Esophagus (tissue), 2 donors: ENCODE measurements around the gene ZNF747. TPM values are rescaled to one million over a fixed set of nuclear protein-coding genes. Genes with fewer than 3 reads are reported as not detected.
"Not testable (repeated sequence)": the region's sequence is repeated elsewhere in the genome, so short reads cannot be mapped to it uniquely, and the experiment has no call there.

Experiments
- H3K27ac ChIP-seq, 2 donors: one replicate each; pipeline ENCODE4 v1.5.1; 2013; ENCODE audit warnings: low read depth in 2 of 2, mild to moderate bottlenecking in 2 of 2, inconsistent platforms in 1 of 2, low read length in 1 of 2, moderate library complexity in 1 of 2
- H3K27me3 ChIP-seq, 2 donors: one replicate each; pipeline ENCODE4 v1.6.1; 2013; ENCODE audit warnings: low read length in 2 of 2, control low read depth in 1 of 2, mild to moderate bottlenecking in 1 of 2; ENCODE audit not compliant: insufficient read depth in 2 of 2, control insufficient read depth in 1 of 2
- H3K36me3 ChIP-seq, 2 donors: one replicate each; pipeline ENCODE4 v1.6.1; 2013; ENCODE audit warnings: low read length in 1 of 2; ENCODE audit not compliant: control insufficient read depth in 2 of 2, insufficient read depth in 2 of 2
- H3K4me1 ChIP-seq, 2 donors: one replicate each; pipeline ENCODE4 v1.6.1; 2013; ENCODE audit warnings: low read length in 1 of 2; ENCODE audit not compliant: control insufficient read depth in 2 of 2, insufficient read depth in 2 of 2
- H3K4me3 ChIP-seq, 2 donors: one replicate each; pipeline ENCODE4 v1.5.1; 2013; ENCODE audit warnings: low read length in 2 of 2, mild to moderate bottlenecking in 2 of 2, low read depth in 1 of 2, moderate library complexity in 1 of 2
- H3K9me3 ChIP-seq, 2 donors: one replicate each; pipeline ENCODE4 v1.6.1; 2013; ENCODE audit warnings: mild to moderate bottlenecking in 2 of 2, low read depth in 1 of 2, low read length in 1 of 2, moderate library complexity in 1 of 2; ENCODE audit not compliant: control insufficient read depth in 2 of 2, insufficient read depth in 1 of 2
- WGBS, 2 donors: extraction: QIAGEN DNeasy Blood & Tissue Kit; methylation state at CpG; one replicate each; pipeline ENCODE4 v1.1.7; 2013; 5-methylcytosine and 5-hydroxymethylcytosine counted together
- polyA plus RNA-seq, 2 donors: library from polyadenylated mRNA; stranded (reverse); fragments of 200-250 nt; gene quantifications; one replicate each; pipeline ENCODE4 v1.2.3, GENCODE V29; 2013
- donor health status: healthy with polysubstance abuse.
- donor health status: Bipolar disorder and iron deficiency.

The ZNF747 gene
- polyA plus RNA-seq, 2 donors = 4.4 to 4.5 TPM

- Histone ChIP-seq H3K36me3 (peaks cover 4 to 11% of the 10 kb centered on the region in 2 donors), H3K27me3 (no peaks in the 10 kb centered on the region), H3K4me1 (peaks cover 4 to 12% of the 10 kb centered on the region in 2 donors), H3K4me3 (peak overlapping the region; percentile 60 to 76), H3K27ac (peak overlapping the region; percentile 96 to 98), H3K9me3 (no peaks in the 10 kb centered on the region)
- 0 to 1% methylated on average over 65 to 79 of the region's 79 CpGs for WGBS, 2 donors
Measured at GRCh38 chr16:30526823-30527634, 7.6 kb downstream of the ZNF747 start.

- Histone ChIP-seq H3K9me3 (no peaks in the 10 kb centered on the region), H3K36me3 (peaks cover 4 to 10% of the 10 kb centered on the region in 2 donors), H3K27ac (peak within 1 kb of the TSS; percentile 96 to 98), H3K4me1 (peaks cover 4 to 14% of the 10 kb centered on the region in 2 donors), H3K27me3 (no peaks in the 10 kb centered on the region), H3K4me3 (peak within 1 kb of the TSS; percentile 60 to 76)
- WGBS, 2 donors = 1 to 2% methylated on average over 48 to 73 of the region's 73 CpGs
Measured at GRCh38 chr16:30526137-30526822, 8.4 kb downstream of the ZNF747 start, which contains the start of gene ZNF768. TSS of gene ZNF768 (minus strand) at chr16:30526566. CDS start at chr16:30526413, 153 bp downstream.

- 50 to 53% methylated on average over 4 of the region's 4 CpGs for WGBS, 2 donors
- no peaks in the 10 kb centered on the region for H3K9me3 ChIP-seq
- peak overlapping the region; percentile 96 to 98 for H3K27ac ChIP-seq
- H3K27me3 ChIP-seq = no peaks in the 10 kb centered on the region
- peaks cover 4 to 8% of the 10 kb centered on the region in 2 donors for H3K36me3 ChIP-seq
- H3K4me1 ChIP-seq = peaks cover 4 to 14% of the 10 kb centered on the region in 2 donors
- H3K4me3 ChIP-seq = peak overlapping the region; percentile 60 to 76
Measured at GRCh38 chr16:30525844-30526136, 8.9 kb downstream of the ZNF747 start.

- 94 to 95% methylated on average over 59 to 60 of the region's 60 CpGs for WGBS, 2 donors
- Histone ChIP-seq H3K27ac (no peak overlapping the region), H3K9me3 (no peaks in the 10 kb centered on the region), H3K4me1 (peaks cover 4 to 14% of the 10 kb centered on the region in 2 donors), H3K4me3 (no peak overlapping the region), H3K27me3 (no peaks in the 10 kb centered on the region), H3K36me3 (peaks cover 0 to 6% of the 10 kb centered on the region in 2 donors)
Measured at GRCh38 chr16:30524575-30525568, 9.8 kb downstream of the ZNF747 start.

GRCh38 chr16:30523768-30524574, 10.7 kb downstream of the ZNF747 start:
- Histone ChIP-seq H3K9me3 (no peaks in the 10 kb centered on the region), H3K4me1 (peaks cover under 1 to 11% of the 10 kb centered on the region in 2 donors), H3K27ac (no peak overlapping the region), H3K27me3 (no peaks in the 10 kb centered on the region), H3K4me3 (no peak overlapping the region), H3K36me3 (peaks cover 0 to 6% of the 10 kb centered on the region in 2 donors)
- 79% methylated on average over 26 of the region's 26 CpGs for WGBS, 2 donors

GRCh38 chr16:30522702-30523463, 11.8 kb downstream of the ZNF747 start:
- H3K9me3 ChIP-seq, H3K4me3 ChIP-seq, H3K27me3 ChIP-seq, H3K36me3 ChIP-seq, H3K4me1 ChIP-seq, H3K27ac ChIP-seq: not testable (repeated sequence)
- 88 to 89% methylated on average over 12 of the region's 12 CpGs for WGBS, 2 donors

- H3K27me3 ChIP-seq = no peaks in the 10 kb centered on the region
- WGBS, 2 donors = 47 to 51% methylated on average over 11 of the region's 11 CpGs
- H3K9me3 ChIP-seq = no peaks in the 10 kb centered on the region
- peaks cover 0 to 6% of the 10 kb centered on the region in 2 donors for H3K36me3 ChIP-seq
- no peak overlapping the region for H3K4me3 ChIP-seq
- H3K27ac ChIP-seq = no peak overlapping the region
- H3K4me1 ChIP-seq = peaks cover 0 to 7% of the 10 kb centered on the region in 2 donors
Measured at GRCh38 chr16:30521873-30522641, 12.6 kb downstream of the ZNF747 start.

- Histone ChIP-seq H3K4me3 (no peak overlapping the region), H3K9me3 (no peaks in the 10 kb centered on the region), H3K27me3 (no peaks in the 10 kb centered on the region), H3K27ac (no peak overlapping the region), H3K4me1 (peaks cover 0 to 7% of the 10 kb centered on the region in 2 donors), H3K36me3 (peaks cover 0 to 7% of the 10 kb centered on the region in 2 donors)
- WGBS, 2 donors = 88 to 90% methylated on average over 7 of the region's 7 CpGs
Measured at GRCh38 chr16:30521476-30521872, 13.2 kb downstream of the ZNF747 start.
